GM12873 (cell line): Measurements from ENCODE around the gene ENPP6.

Experiments used
- TF ChIP-seq, protein P1 (sequence below): IDR thresholded peaks from 2 replicates; pipeline ENCODE4 v1.5.1; 2012; ENCODE audit warnings: low read depth, mild to moderate bottlenecking, moderate library complexity, low read length, control low read depth; ENCODE audit not compliant: insufficient read depth; ENCODE audit errors: missing control alignments

The ENPP6 gene

DNA sequence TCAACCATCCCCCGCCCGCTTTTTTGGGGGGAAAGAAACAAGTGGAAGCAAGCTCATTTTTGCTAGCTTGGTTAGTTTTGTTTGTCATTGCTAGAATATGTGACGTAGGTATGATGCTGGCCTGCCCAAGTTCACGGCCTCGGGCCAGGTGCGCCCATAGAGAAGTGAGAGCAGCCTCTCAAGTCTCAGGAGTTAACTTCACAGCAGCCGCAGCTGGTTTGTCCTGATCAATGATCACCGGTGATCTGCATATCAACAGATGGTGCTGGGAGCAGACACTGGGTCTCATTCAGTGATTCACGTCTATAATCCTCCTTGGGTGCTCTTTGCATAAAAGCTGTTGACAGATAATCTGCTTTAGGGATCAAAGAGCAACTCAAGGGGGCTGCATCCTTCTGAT, 50.1 kb downstream of the ENPP6 start:
- TF ChIP-seq, protein P1, sequence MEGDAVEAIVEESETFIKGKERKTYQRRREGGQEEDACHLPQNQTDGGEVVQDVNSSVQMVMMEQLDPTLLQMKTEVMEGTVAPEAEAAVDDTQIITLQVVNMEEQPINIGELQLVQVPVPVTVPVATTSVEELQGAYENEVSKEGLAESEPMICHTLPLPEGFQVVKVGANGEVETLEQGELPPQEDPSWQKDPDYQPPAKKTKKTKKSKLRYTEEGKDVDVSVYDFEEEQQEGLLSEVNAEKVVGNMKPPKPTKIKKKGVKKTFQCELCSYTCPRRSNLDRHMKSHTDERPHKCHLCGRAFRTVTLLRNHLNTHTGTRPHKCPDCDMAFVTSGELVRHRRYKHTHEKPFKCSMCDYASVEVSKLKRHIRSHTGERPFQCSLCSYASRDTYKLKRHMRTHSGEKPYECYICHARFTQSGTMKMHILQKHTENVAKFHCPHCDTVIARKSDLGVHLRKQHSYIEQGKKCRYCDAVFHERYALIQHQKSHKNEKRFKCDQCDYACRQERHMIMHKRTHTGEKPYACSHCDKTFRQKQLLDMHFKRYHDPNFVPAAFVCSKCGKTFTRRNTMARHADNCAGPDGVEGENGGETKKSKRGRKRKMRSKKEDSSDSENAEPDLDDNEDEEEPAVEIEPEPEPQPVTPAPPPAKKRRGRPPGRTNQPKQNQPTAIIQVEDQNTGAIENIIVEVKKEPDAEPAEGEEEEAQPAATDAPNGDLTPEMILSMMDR = no peak

DNA sequence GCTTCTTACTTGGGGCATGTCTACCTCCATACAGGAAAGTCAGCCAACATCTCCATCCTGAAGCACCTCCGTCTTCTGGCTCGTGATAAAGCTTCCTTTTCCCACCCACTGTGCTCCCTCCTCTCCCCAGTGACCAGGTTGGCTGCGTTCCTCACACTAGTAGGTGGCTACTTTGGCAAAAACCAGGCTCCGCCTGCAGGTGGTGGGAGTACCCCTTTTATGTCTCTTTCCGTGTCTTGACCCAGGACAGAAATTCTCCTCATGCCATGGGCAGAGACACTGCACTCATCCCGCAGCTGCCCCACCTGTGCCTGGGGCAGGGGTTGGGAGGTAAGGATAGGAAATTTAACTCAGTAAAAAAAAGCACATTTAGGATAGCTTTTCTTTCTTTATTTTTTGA, 50.9 kb downstream of the ENPP6 start:
- TF ChIP-seq, protein P1 = no peak

DNA sequence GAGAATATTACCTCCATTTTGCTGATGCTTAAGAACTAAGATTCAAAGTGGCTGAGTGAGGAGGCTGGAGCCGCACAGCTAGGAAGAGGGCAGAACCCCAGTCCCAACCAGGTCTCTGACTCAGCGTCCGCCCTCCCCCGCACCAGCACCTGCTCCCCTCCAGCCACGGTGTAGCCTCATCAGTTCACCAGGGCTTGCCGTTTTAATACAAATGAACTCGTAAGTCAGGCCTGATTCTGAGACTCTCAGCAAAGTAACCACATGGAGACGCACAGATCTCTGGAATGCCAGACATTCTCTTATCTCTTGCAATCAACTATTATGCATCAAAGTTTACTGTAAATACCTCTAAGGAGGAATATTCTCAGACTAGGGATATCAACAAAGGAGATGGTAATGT, 52.4 kb downstream of the ENPP6 start:
- TF ChIP-seq, protein P1 = no peak

DNA sequence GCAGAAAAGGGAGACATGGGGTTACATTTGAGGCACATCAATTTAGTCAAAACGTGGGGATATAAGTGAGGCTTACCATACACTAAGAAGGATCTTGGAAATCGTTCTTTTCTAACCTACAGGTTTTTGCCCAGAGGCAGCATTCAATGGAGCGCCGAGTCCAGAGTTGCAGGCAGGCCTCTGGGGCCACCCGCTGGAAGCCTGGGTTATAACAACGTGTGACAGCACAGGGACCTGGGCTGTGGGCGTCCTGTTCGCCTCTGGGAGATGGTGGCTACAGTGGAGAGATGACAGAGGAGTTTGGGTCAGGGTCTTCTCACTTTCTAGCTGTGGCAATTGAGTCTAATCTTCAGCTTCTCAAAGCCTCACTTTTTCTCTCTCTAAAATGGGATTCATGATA, 53.9 kb downstream of the ENPP6 start:
- TF ChIP-seq, protein P1 = peak; percentile 55

DNA sequence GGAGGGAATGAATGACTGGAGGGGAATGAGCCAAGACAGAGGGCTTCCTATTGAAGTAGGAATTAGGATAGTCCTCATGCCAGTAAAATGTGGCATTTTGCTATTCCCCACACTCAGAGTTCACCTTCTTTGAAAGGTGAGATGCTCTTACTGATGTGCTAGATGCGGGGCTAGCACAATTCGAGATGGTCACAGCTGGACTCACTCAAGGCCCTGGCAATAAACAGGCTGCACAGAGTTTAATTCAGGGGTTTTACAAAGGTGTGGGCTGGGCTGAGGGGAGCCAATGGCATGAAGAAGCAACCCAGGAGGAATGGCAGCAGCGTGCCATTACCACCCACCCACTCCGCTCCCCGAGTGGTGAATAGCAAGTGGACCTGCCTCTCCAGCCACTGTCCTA, 55.1 kb downstream of the ENPP6 start:
- TF ChIP-seq, protein P1 = no peak

DNA sequence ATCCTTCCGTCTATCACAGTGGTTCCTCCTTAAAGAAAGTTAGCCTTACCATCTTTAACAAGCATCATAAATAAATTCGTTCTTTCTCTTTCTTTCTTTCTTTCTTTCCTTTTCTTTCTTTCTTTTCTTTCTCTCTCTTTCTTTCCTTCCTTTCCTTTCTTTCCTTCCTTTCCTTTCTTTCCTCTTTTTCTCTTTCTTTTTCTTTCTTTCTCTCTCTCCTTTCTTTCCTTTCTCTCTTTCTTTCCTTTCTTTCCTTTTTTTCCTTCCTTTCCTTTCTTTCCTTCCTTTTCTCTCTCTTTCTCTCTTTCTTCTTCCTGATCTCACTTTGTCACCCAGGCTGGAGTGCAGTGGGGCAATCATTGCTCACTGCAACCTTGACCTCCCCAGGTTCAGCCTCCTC, 60.4 kb downstream of the ENPP6 start:
- TF ChIP-seq, protein P1 = no peak

DNA sequence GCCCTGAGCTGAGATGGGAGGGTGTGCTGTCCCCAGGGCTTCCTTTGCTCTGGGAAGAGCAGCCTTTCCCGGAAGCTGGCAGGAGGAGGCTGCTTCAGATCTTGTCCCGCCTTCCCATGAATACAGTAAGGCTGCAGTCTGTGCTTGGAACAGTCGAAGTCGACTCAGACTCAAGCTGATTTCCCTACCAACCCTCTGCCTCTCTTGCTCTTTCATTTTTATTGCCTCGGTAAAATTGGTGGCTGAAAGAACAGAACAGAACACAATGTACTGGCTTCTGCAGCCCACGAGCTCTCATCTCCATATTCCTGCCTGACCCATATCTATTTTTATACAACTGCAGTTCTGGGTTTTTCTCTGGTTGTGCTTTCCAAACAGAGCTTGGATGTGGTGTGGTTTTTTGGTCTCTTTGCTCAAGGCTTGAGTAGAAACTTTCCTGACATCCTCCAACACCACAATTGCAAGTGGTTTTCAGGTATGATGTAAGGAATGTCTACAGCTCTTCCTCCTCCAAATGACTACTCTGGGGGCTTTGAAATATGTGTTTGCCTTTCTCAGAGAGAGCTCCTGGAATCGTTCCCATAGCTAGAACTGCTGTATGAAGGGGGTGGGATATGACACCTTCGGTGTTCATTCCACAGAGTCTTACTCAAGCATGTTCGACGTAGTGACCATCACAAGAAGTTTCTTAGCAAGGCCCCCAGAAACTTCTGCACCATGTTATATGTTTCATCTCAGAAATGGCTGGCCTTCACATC, 61.3 kb downstream of the ENPP6 start:
- TF ChIP-seq, protein P1 = no peak
